Measurements from ENCODE around the gene FAM174C.

DNA sequence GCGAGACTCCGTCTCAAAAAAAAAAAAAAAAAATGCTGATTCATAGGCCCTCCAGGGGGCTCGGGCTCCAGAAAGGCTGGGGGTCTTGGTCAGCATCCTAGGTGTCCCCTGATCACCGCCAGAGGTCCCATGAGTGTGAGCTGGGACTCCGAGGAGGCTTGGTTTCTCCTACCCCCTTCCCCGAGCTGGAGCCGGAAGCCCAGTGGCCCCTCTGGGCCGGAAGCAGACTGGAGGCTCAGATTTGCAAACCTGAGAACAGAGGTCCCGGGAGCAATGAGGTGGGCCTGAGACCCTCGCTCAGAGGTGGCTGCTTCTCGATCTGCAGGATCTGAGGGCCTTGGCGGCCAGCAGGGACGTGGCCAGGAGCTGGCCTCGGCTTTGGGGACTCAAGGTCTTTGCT, 51.8 kb downstream of the FAM174C start:
- TF ChIP-seq, protein P1, sequence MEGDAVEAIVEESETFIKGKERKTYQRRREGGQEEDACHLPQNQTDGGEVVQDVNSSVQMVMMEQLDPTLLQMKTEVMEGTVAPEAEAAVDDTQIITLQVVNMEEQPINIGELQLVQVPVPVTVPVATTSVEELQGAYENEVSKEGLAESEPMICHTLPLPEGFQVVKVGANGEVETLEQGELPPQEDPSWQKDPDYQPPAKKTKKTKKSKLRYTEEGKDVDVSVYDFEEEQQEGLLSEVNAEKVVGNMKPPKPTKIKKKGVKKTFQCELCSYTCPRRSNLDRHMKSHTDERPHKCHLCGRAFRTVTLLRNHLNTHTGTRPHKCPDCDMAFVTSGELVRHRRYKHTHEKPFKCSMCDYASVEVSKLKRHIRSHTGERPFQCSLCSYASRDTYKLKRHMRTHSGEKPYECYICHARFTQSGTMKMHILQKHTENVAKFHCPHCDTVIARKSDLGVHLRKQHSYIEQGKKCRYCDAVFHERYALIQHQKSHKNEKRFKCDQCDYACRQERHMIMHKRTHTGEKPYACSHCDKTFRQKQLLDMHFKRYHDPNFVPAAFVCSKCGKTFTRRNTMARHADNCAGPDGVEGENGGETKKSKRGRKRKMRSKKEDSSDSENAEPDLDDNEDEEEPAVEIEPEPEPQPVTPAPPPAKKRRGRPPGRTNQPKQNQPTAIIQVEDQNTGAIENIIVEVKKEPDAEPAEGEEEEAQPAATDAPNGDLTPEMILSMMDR (IDR thresholded peaks at IDR 0.05; ENCODE audit: low read depth, low read length, missing input control), result no peak
- TF ChIP-seq RAD21 (IDR thresholded peaks at IDR 0.05), result no peak
- TF ChIP-seq, protein P2, sequence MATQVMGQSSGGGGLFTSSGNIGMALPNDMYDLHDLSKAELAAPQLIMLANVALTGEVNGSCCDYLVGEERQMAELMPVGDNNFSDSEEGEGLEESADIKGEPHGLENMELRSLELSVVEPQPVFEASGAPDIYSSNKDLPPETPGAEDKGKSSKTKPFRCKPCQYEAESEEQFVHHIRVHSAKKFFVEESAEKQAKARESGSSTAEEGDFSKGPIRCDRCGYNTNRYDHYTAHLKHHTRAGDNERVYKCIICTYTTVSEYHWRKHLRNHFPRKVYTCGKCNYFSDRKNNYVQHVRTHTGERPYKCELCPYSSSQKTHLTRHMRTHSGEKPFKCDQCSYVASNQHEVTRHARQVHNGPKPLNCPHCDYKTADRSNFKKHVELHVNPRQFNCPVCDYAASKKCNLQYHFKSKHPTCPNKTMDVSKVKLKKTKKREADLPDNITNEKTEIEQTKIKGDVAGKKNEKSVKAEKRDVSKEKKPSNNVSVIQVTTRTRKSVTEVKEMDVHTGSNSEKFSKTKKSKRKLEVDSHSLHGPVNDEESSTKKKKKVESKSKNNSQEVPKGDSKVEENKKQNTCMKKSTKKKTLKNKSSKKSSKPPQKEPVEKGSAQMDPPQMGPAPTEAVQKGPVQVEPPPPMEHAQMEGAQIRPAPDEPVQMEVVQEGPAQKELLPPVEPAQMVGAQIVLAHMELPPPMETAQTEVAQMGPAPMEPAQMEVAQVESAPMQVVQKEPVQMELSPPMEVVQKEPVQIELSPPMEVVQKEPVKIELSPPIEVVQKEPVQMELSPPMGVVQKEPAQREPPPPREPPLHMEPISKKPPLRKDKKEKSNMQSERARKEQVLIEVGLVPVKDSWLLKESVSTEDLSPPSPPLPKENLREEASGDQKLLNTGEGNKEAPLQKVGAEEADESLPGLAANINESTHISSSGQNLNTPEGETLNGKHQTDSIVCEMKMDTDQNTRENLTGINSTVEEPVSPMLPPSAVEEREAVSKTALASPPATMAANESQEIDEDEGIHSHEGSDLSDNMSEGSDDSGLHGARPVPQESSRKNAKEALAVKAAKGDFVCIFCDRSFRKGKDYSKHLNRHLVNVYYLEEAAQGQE (IDR thresholded peaks at IDR 0.05), result no peak
- no peak for TF ChIP-seq GABPA (IDR thresholded peaks at IDR 0.05 in 1 of 2, conservative IDR thresholded peaks at IDR 0.05 in 1 of 2)
- TF ChIP-seq TAF1 (conservative IDR thresholded peaks at IDR 0.05), result no peak
- no peak for TF ChIP-seq JUND (IDR thresholded peaks at IDR 0.05)
- no peak for TF ChIP-seq EGR1 (IDR thresholded peaks at IDR 0.05; ENCODE audit: low read depth in 2 of 2)
- no peak for TF ChIP-seq YY1 (IDR thresholded peaks at IDR 0.05)
- no peak for TF ChIP-seq ZBTB33 (IDR thresholded peaks at IDR 0.05)
- TF ChIP-seq HNF4G (IDR thresholded peaks at IDR 0.05), result no peak

Data from liver (tissue), 3 donors.